ENCODE measurements around the gene PHKG2. TPM values are rescaled to one million over a fixed set of nuclear protein-coding genes. Genes with fewer than 3 reads are reported as not detected.

The PHKG2 gene
- total RNA-seq, 4 donors from 2014 or later: 22.4 to 25.8 (median 23.5) TPM

- Histone ChIP-seq H3K27ac (replicated peaks in 1 of 4) (peak overlapping the region; percentile 72 to 90 (median 83)), H3K27me3 (no peaks in the 10 kb centered on the region), H3K4me1 (peaks cover 9 to 26% (median 16%) of the 10 kb centered on the region in 4 donors), H3K4me3 (peak overlapping the region; percentile 87 to 98 (median 96)), H3K36me3 (peaks cover 4 to 45% (median 38%) of the 10 kb centered on the region in 4 donors), H3K9me3 (no peaks in the 10 kb centered on the region)
- WGBS: 68% methylated on average over 8 of the region's 36 CpGs
- intact Hi-C loops (cut with DNase I): no loop called here
- no peak for DNase-seq (ENCODE audit: extremely low spot score)
- no peak for TF ChIP-seq CTCF (IDR thresholded peaks at IDR 0.05)
- TF ChIP-seq EP300 (IDR thresholded peaks at IDR 0.05): no peak
- no peak for TF ChIP-seq POLR2A (IDR thresholded peaks at IDR 0.05; ENCODE audit: low read depth)
- no peak for TF ChIP-seq POLR2AphosphoS5 (IDR thresholded peaks at IDR 0.05)
Observed at GRCh38 chr16:30748634-30749445, 615 bp downstream of the PHKG2 start.

- intact Hi-C loops (cut with DNase I): no loop called here
- TF ChIP-seq POLR2AphosphoS5 (IDR thresholded peaks at IDR 0.05) (no peak), POLR2A (IDR thresholded peaks at IDR 0.05; ENCODE audit: low read depth) (no peak), EP300 (IDR thresholded peaks at IDR 0.05) (no peak), CTCF (IDR thresholded peaks at IDR 0.05) (no peak)
- no peak overlapping the region for H3K4me3 ChIP-seq
- no peaks in the 10 kb centered on the region for H3K9me3 ChIP-seq
- H3K36me3 ChIP-seq: peaks cover 4 to 45% (median 41%) of the 10 kb centered on the region in 4 donors
- WGBS: 82% methylated on average over 4 of the region's 4 CpGs
- peaks cover 9 to 26% (median 16%) of the 10 kb centered on the region in 4 donors for H3K4me1 ChIP-seq
- DNase-seq (ENCODE audit: extremely low spot score): no peak
- H3K27me3 ChIP-seq: no peaks in the 10 kb centered on the region
- H3K27ac ChIP-seq (replicated peaks in 1 of 4): no peak overlapping the region
Observed at GRCh38 chr16:30750201-30750600, 2.0 kb downstream of the PHKG2 start.

GRCh38 chr16:30750876-30751465, 2.7 kb downstream of the PHKG2 start:
- intact Hi-C loops (cut with DNase I): no loop called here
- no peak overlapping the region for H3K27ac ChIP-seq (replicated peaks in 1 of 4)
- DNase-seq (ENCODE audit: extremely low spot score): no peak
- H3K4me3 ChIP-seq: no peak overlapping the region
- no peaks in the 10 kb centered on the region for H3K9me3 ChIP-seq
- peaks cover 4 to 51% (median 41%) of the 10 kb centered on the region in 4 donors for H3K36me3 ChIP-seq
- no peaks in the 10 kb centered on the region for H3K27me3 ChIP-seq
- whole genome bisulfite sequencing: 92% methylated on average over 19 of the region's 20 CpGs
- H3K4me1 ChIP-seq: peaks cover 9 to 26% (median 16%) of the 10 kb centered on the region in 4 donors
- TF ChIP-seq POLR2AphosphoS5 (IDR thresholded peaks at IDR 0.05) (no peak), CTCF (IDR thresholded peaks at IDR 0.05) (no peak), EP300 (IDR thresholded peaks at IDR 0.05) (no peak), POLR2A (IDR thresholded peaks at IDR 0.05; ENCODE audit: low read depth) (no peak)

- Histone ChIP-seq H3K4me3 (no peak overlapping the region), H3K36me3 (peaks cover 4 to 74% (median 62%) of the 10 kb centered on the region in 4 donors), H3K27ac (replicated peaks in 1 of 4) (no peak overlapping the region), H3K27me3 (no peaks in the 10 kb centered on the region), H3K9me3 (no peaks in the 10 kb centered on the region), H3K4me1 (peaks cover 5 to 16% (median 9%) of the 10 kb centered on the region in 4 donors)
- WGBS: 66% methylated on average over 4 of the region's 4 CpGs
- TF ChIP-seq POLR2A (IDR thresholded peaks at IDR 0.05; ENCODE audit: low read depth) (no peak), POLR2AphosphoS5 (IDR thresholded peaks at IDR 0.05) (no peak), CTCF (IDR thresholded peaks at IDR 0.05) (no peak), EP300 (IDR thresholded peaks at IDR 0.05) (no peak)
- no peak for DNase-seq (ENCODE audit: extremely low spot score)
- intact Hi-C loops (cut with DNase I): no loop called here
Observed at GRCh38 chr16:30753596-30753995, 5.4 kb downstream of the PHKG2 start.

Measured in esophagus muscularis mucosa (tissue), 4 donors.